ENCODE results near the gene GALP.
"Not testable (repeated sequence)": the region's sequence is repeated elsewhere in the genome, so short reads cannot be mapped to it uniquely, and the experiment has no call there.

GALP gene

DNA sequence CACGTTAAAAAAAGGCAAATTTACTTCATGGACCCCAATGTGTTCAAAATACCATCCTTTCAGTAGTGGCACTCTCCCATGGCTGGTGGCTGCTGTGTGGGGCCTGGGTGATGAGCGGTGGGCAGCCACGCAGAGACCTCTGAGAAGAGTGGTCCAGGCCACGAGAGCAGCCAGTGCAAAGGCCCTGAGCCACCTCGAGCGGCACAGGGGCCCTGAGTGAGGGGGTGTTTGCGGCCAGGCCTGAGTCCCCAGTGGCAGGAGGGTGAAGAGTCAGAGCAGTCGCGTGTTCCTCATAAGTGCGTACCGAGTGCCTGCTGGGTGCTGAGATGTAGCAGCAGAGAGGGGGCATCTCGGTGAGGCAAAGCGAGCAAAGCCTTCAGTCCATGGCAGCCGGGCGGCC, 27.7 kb upstream of the GALP start:
- Histone ChIP-seq H2BK12ac (ENCODE audit: low read length in 2 of 2) (no peak overlapping the region), H2AFZ (ENCODE audit: low read depth, low read length) (no peak overlapping the region), H3K79me1 (replicated peaks; ENCODE audit: low read length, poor library complexity, severe bottlenecking) (peaks cover 46% of the 10 kb centered on the region), H3K9ac (ENCODE audit: low read length) (no peak overlapping the region), H3K9me3 (ENCODE audit: control insufficient read depth, low read length) (no peaks in the 10 kb centered on the region), H3K27ac (ENCODE audit: low read length, poor library complexity, severe bottlenecking) (no peak overlapping the region), H2BK120ac (ENCODE audit: low read depth, low read length) (no peak overlapping the region), H3K4me3 (ENCODE audit: insufficient read depth in 1 of 2, low read depth in 1 of 2, low read length in 2 of 2) (no peak overlapping the region), H3K23ac (ENCODE audit: low read length in 2 of 2) (no peak overlapping the region), H2BK5ac (ENCODE audit: low read depth, low read length, poor library complexity, severe bottlenecking) (no peak overlapping the region), H3K14ac (ENCODE audit: low read length in 2 of 2) (no peak overlapping the region), H3K4ac (ENCODE audit: low read depth in 1 of 2, low read length in 2 of 2) (no peak overlapping the region), H4K8ac (ENCODE audit: low read length) (no peak overlapping the region), H2AK5ac (ENCODE audit: low read length, severe bottlenecking) (no peak overlapping the region), H3K18ac (ENCODE audit: low read depth in 1 of 2, low read length in 2 of 2) (no peak overlapping the region), H4K91ac (ENCODE audit: low read length) (no peak overlapping the region), H3K27me3 (ENCODE audit: control insufficient read depth in 1 of 2, insufficient read depth in 1 of 2, low read length in 2 of 2) (no peaks in the 10 kb centered on the region), H2BK15ac (ENCODE audit: low read depth, poor library complexity, severe bottlenecking) (no peak overlapping the region), H3K36me3 (ENCODE audit: control insufficient read depth in 1 of 2, insufficient read depth in 2 of 2, low read depth in 1 of 2, low read length in 2 of 2) (peaks cover 20 to 54% of the 10 kb centered on the region in 2 experiments), H3K4me2 (ENCODE audit: low read length, poor library complexity, severe bottlenecking) (no peak overlapping the region), H3K4me1 (ENCODE audit: control insufficient read depth, insufficient read depth, low read depth, low read length) (peaks cover under 1% of the 10 kb centered on the region)
- WGBS, result 100% methylated on average over 15 of the region's 15 CpGs
- no peak for DNase-seq

DNA sequence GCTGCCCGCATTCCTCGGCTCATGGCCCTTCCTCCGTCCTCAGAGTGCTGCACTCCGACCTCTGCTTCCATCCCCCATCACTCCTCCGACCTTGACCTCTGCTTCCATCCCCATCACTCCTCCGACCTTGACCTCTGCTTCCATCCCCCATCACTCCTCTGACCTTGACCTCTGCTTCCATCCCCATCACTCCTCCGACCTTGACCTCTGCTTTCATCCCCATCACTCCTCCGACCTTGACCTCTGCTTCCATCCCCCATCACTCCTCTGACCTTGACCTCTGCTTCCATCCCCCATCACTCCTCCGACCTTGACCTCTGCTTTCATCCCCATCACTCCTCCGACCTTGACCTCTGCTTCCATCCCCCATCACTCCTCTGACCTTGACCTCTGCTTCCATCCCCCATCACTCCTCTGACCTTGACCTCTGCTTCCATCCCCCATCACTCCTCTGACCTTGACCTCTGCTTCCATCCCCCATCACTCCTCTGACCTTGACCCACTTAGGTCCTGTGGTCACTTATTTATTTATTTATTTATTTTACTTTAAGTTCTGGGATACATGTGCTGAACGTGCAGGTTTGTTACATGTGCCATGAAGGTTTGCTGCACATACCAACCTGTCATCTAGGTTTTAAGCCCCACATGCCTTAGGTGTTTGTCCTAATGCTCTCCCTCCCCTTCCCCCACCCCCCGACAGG, 26.7 kb upstream of the GALP start:
- H3K4me1 ChIP-seq (ENCODE audit: control insufficient read depth, insufficient read depth, low read depth, low read length); H2BK12ac ChIP-seq (ENCODE audit: low read length in 2 of 2); H3K4me2 ChIP-seq (ENCODE audit: low read length, poor library complexity, severe bottlenecking); H2BK15ac ChIP-seq (ENCODE audit: low read depth, poor library complexity, severe bottlenecking); H2AK5ac ChIP-seq (ENCODE audit: low read length, severe bottlenecking); H3K18ac ChIP-seq (ENCODE audit: low read depth in 1 of 2, low read length in 2 of 2); H3K4me3 ChIP-seq (ENCODE audit: insufficient read depth in 1 of 2, low read depth in 1 of 2, low read length in 2 of 2); H3K9me3 ChIP-seq (ENCODE audit: control insufficient read depth, low read length); H4K91ac ChIP-seq (ENCODE audit: low read length); H3K23ac ChIP-seq (ENCODE audit: low read length in 2 of 2); H2BK120ac ChIP-seq (ENCODE audit: low read depth, low read length); H2AFZ ChIP-seq (ENCODE audit: low read depth, low read length); H3K4ac ChIP-seq (ENCODE audit: low read depth in 1 of 2, low read length in 2 of 2); H3K9ac ChIP-seq (ENCODE audit: low read length); H3K14ac ChIP-seq (ENCODE audit: low read length in 2 of 2); H4K8ac ChIP-seq (ENCODE audit: low read length); H2BK5ac ChIP-seq (ENCODE audit: low read depth, low read length, poor library complexity, severe bottlenecking); DNase-seq; H3K27me3 ChIP-seq (ENCODE audit: control insufficient read depth in 1 of 2, insufficient read depth in 1 of 2, low read length in 2 of 2); H3K27ac ChIP-seq (ENCODE audit: low read length, poor library complexity, severe bottlenecking): not testable (repeated sequence)
- Histone ChIP-seq H3K36me3 (ENCODE audit: control insufficient read depth in 1 of 2, insufficient read depth in 2 of 2, low read depth in 1 of 2, low read length in 2 of 2) (peaks cover 20 to 48% of the 10 kb centered on the region in 2 experiments), H3K79me1 (replicated peaks; ENCODE audit: low read length, poor library complexity, severe bottlenecking) (peaks cover 47% of the 10 kb centered on the region)
- 94% methylated on average over 12 of the region's 12 CpGs for WGBS

DNA sequence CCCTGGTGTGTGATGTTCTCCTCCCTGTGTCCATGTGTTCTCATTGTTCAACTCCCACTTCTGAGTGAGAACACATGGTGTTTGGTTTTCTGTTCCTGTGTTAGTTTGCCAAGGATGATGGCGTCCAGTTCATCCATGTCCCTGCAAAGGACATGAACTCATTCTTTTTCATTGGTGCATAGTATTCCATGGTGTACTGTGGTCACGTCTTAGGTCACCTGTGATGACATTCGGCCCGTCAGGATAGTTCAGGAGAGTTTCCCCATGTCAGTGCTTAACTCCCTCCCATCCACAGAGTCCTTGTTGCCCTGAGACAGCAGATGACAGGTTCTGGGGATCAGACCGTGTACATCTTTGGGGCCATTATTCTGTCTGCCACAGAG, 26.2 kb upstream of the GALP start:
- no peak overlapping the region for H3K27ac ChIP-seq (ENCODE audit: low read length, poor library complexity, severe bottlenecking)
- H3K4me2 ChIP-seq (ENCODE audit: low read length, poor library complexity, severe bottlenecking), result no peak overlapping the region
- H2BK12ac ChIP-seq (ENCODE audit: low read length in 2 of 2), result no peak overlapping the region
- H3K9me3 ChIP-seq (ENCODE audit: control insufficient read depth, low read length), result no peaks in the 10 kb centered on the region
- peaks cover 23 to 54% of the 10 kb centered on the region in 2 experiments for H3K36me3 ChIP-seq (ENCODE audit: control insufficient read depth in 1 of 2, insufficient read depth in 2 of 2, low read depth in 1 of 2, low read length in 2 of 2)
- no peak overlapping the region for H3K4ac ChIP-seq (ENCODE audit: low read depth in 1 of 2, low read length in 2 of 2)
- no peak overlapping the region for H2BK5ac ChIP-seq (ENCODE audit: low read depth, low read length, poor library complexity, severe bottlenecking)
- no peak overlapping the region for H2BK15ac ChIP-seq (ENCODE audit: low read depth, poor library complexity, severe bottlenecking)
- peaks cover 50% of the 10 kb centered on the region for H3K79me1 ChIP-seq (replicated peaks; ENCODE audit: low read length, poor library complexity, severe bottlenecking)
- H3K18ac ChIP-seq (ENCODE audit: low read depth in 1 of 2, low read length in 2 of 2), result no peak overlapping the region
- 98% methylated on average over 5 of the region's 5 CpGs for WGBS
- no peak overlapping the region for H3K4me3 ChIP-seq (ENCODE audit: insufficient read depth in 1 of 2, low read depth in 1 of 2, low read length in 2 of 2)
- no peak overlapping the region for H4K8ac ChIP-seq (ENCODE audit: low read length)
- H4K91ac ChIP-seq (ENCODE audit: low read length), result no peak overlapping the region
- DNase-seq, result no peak
- no peaks in the 10 kb centered on the region for H3K27me3 ChIP-seq (ENCODE audit: control insufficient read depth in 1 of 2, insufficient read depth in 1 of 2, low read length in 2 of 2)
- H2BK120ac ChIP-seq (ENCODE audit: low read depth, low read length), result no peak overlapping the region
- no peak overlapping the region for H2AK5ac ChIP-seq (ENCODE audit: low read length, severe bottlenecking)
- no peak overlapping the region for H3K14ac ChIP-seq (ENCODE audit: low read length in 2 of 2)
- H3K4me1 ChIP-seq (ENCODE audit: control insufficient read depth, insufficient read depth, low read depth, low read length), result peaks cover 2% of the 10 kb centered on the region
- no peak overlapping the region for H3K23ac ChIP-seq (ENCODE audit: low read length in 2 of 2)
- no peak overlapping the region for H2AFZ ChIP-seq (ENCODE audit: low read depth, low read length)
- H3K9ac ChIP-seq (ENCODE audit: low read length), result no peak overlapping the region

DNA sequence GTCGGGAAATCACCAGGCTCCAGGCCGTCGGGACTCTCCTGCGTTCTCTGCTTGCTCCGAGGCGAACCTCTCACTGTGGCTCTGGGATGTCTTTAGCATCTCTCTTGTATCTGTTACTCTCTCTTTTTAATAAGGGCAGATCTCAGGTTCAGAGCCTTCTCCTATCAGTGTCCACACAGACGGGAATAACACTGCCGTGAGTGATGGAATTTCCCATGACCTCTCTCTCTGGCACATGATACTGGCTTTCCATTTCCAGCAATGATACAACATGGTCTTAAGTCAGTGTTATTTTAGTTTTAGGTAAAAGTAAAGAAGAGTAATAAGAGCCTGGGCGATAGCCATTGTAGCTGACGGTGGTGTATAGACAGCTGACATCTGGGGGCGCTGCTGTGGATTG, 25.4 kb upstream of the GALP start:
- Histone ChIP-seq H3K4ac (ENCODE audit: low read depth in 1 of 2, low read length in 2 of 2) (no peak overlapping the region), H3K18ac (ENCODE audit: low read depth in 1 of 2, low read length in 2 of 2) (no peak overlapping the region)
- 98% methylated on average over 8 of the region's 11 CpGs for WGBS

More for the DNA sequence above, 25.4 kb upstream of the GALP start:
- Histone ChIP-seq H2BK12ac (ENCODE audit: low read length in 2 of 2) (no peak overlapping the region), H3K9me3 (ENCODE audit: control insufficient read depth, low read length) (no peaks in the 10 kb centered on the region), H3K36me3 (ENCODE audit: control insufficient read depth in 1 of 2, insufficient read depth in 2 of 2, low read depth in 1 of 2, low read length in 2 of 2) (peaks cover 28 to 60% of the 10 kb centered on the region in 2 experiments), H4K91ac (ENCODE audit: low read length) (no peak overlapping the region), H3K9ac (ENCODE audit: low read length) (no peak overlapping the region), H3K4me1 (ENCODE audit: control insufficient read depth, insufficient read depth, low read depth, low read length) (peaks cover 2% of the 10 kb centered on the region), H2AFZ (ENCODE audit: low read depth, low read length) (no peak overlapping the region), H3K4me3 (ENCODE audit: insufficient read depth in 1 of 2, low read depth in 1 of 2, low read length in 2 of 2) (no peak overlapping the region), H2BK120ac (ENCODE audit: low read depth, low read length) (no peak overlapping the region), H3K14ac (ENCODE audit: low read length in 2 of 2) (no peak overlapping the region), H3K27me3 (ENCODE audit: control insufficient read depth in 1 of 2, insufficient read depth in 1 of 2, low read length in 2 of 2) (no peaks in the 10 kb centered on the region), H2AK5ac (ENCODE audit: low read length, severe bottlenecking) (no peak overlapping the region), H4K8ac (ENCODE audit: low read length) (no peak overlapping the region), H3K27ac (ENCODE audit: low read length, poor library complexity, severe bottlenecking) (no peak overlapping the region), H2BK5ac (ENCODE audit: low read depth, low read length, poor library complexity, severe bottlenecking) (no peak overlapping the region), H3K4me2 (ENCODE audit: low read length, poor library complexity, severe bottlenecking) (no peak overlapping the region), H3K79me1 (replicated peaks; ENCODE audit: low read length, poor library complexity, severe bottlenecking) (peaks cover 55% of the 10 kb centered on the region), H3K23ac (ENCODE audit: low read length in 2 of 2) (no peak overlapping the region), H2BK15ac (ENCODE audit: low read depth, poor library complexity, severe bottlenecking) (no peak overlapping the region)
- no peak for DNase-seq

Data from mesenchymal stem cell (in vitro differentiated cells and primary cell).